Epithelial cell of esophagus (primary cell): ENCODE measurements around the gene TUBB2A.

Source experiments
- DNase-seq: peaks from one replicate; pipeline ENCODE4 v3.0.0; 2010; ENCODE audit warnings: low read depth
- H3K4me3 ChIP-seq: 2 replicates; pipeline ENCODE4 v1.5.1; 2011; ENCODE audit warnings: mild to moderate bottlenecking, low read length, control low read depth
- CTCF ChIP-seq: IDR thresholded peaks from 2 replicates; pipeline ENCODE4 v1.5.1; 2011; ENCODE audit warnings: low read depth, mild to moderate bottlenecking, low read length, control low read depth, inconsistent platforms; ENCODE audit not compliant: insufficient read depth; ENCODE audit errors: missing control alignments

Gene TUBB2A

GRCh38 chr6:3157131-3157933, at the start of gene TUBB2A:
TSS of gene TUBB2A (minus strand) at chr6:3157544. CDS start at chr6:3157463, 81 bp downstream.
- peak; percentile 35 for TF ChIP-seq CTCF
- H3K4me3 ChIP-seq = peak within 1 kb of the TSS; percentile 71
- peak; percentile 78 for DNase-seq

- TF ChIP-seq CTCF = no peak
- H3K4me3 ChIP-seq = no peak overlapping the region
- no peak for DNase-seq
Measured at GRCh38 chr6:3206339-3207015, 49.1 kb upstream of the TUBB2A start.

GRCh38 chr6:3205913-3206312, 48.6 kb upstream of the TUBB2A start:
- H3K4me3 ChIP-seq = no peak overlapping the region
- DNase-seq = peak; percentile 98
- TF ChIP-seq CTCF = no peak

- DNase-seq = no peak
Measured at GRCh38 chr6:3204921-3205320, 47.6 kb upstream of the TUBB2A start.

GRCh38 chr6:3202999-3203696, 45.8 kb upstream of the TUBB2A start:
- TF ChIP-seq CTCF = no peak
- H3K4me3 ChIP-seq = no peak overlapping the region
- no peak for DNase-seq

More at GRCh38 chr6:3204921-3205320, 47.6 kb upstream of the TUBB2A start:
- no peak for TF ChIP-seq CTCF
- H3K4me3 ChIP-seq = no peak overlapping the region

- TF ChIP-seq CTCF = no peak
- H3K4me3 ChIP-seq = no peak overlapping the region
- no peak for DNase-seq
Measured at GRCh38 chr6:3201388-3201787, 44.0 kb upstream of the TUBB2A start.
